MM.1S (cell line): ENCODE data around the gene PLD1.

Source experiments
- CTCF ChIP-seq: fragments of 300-600 bp; sonication (generic); IDR thresholded peaks from 2 replicates; pipeline ENCODE4 v1.5.1; 2016; ENCODE audit warnings: antibody characterized with exemption, low read length, mixed read lengths
- EZH2 ChIP-seq: fragments of 300-600 bp; sonication (generic); optimal IDR thresholded peaks from 2 replicates; pipeline ENCODE3; 2017; ENCODE audit warnings: low read depth, mild to moderate bottlenecking, antibody characterized with exemption, low read length, mixed read lengths
- EZH2phosphoT487 ChIP-seq: fragments of 300-600 bp; sonication (generic); IDR thresholded peaks from 2 replicates; pipeline ENCODE4 v1.6.1; 2018; ENCODE audit warnings: antibody characterized with exemption, low read length

- TF ChIP-seq CTCF: no peak
- TF ChIP-seq EZH2: no peak
- TF ChIP-seq EZH2phosphoT487: no peak
These were observed 479 bp upstream of the PLD1 start for GRCh38 chr3:171810629-171811294.
